GM18861 (cell line): ENCODE data around the gene ATP8A2.

Experiments used
- ATAC-seq: cut with Tn5 transposase; IDR thresholded peaks from one replicate; pipeline ENCODE4 v1.9.1; 2021; ENCODE audit not compliant: unreplicated experiment

The ATP8A2 gene

GRCh38 chr13:25725104-25725503 lies 353.3 kb downstream of the ATP8A2 start:
- no peak for ATAC-seq

GRCh38 chr13:25727250-25727649 lies 355.5 kb downstream of the ATP8A2 start:
- no peak for ATAC-seq

GRCh38 chr13:25727810-25728209 lies 356.0 kb downstream of the ATP8A2 start:
- ATAC-seq = no peak

- no peak for ATAC-seq
Measured at GRCh38 chr13:25729201-25729600, 357.4 kb downstream of the ATP8A2 start.

- ATAC-seq = no peak
Measured at GRCh38 chr13:25731037-25731436, 359.3 kb downstream of the ATP8A2 start.

- ATAC-seq = no peak
Measured at GRCh38 chr13:25731536-25731935, 359.8 kb downstream of the ATP8A2 start.

GRCh38 chr13:25732111-25732865 lies 360.5 kb downstream of the ATP8A2 start:
- no peak for ATAC-seq

GRCh38 chr13:25733001-25733491 lies 361.3 kb downstream of the ATP8A2 start:
- no peak for ATAC-seq

- ATAC-seq = no peak
Measured at GRCh38 chr13:25733696-25734435, 362.1 kb downstream of the ATP8A2 start.

GRCh38 chr13:25738342-25739196 lies 366.8 kb downstream of the ATP8A2 start:
- ATAC-seq = no peak

GRCh38 chr13:25739376-25739775 lies 367.6 kb downstream of the ATP8A2 start:
- no peak for ATAC-seq

- no peak for ATAC-seq
Measured at GRCh38 chr13:25741796-25742195, 370.0 kb downstream of the ATP8A2 start.

GRCh38 chr13:25742220-25742619 lies 370.4 kb downstream of the ATP8A2 start:
- ATAC-seq = no peak

GRCh38 chr13:25743421-25743820 lies 371.6 kb downstream of the ATP8A2 start:
- ATAC-seq = no peak

GRCh38 chr13:25744178-25744577 lies 372.4 kb downstream of the ATP8A2 start:
- ATAC-seq = no peak

- no peak for ATAC-seq
Measured at GRCh38 chr13:25746131-25746530, 374.4 kb downstream of the ATP8A2 start.

- ATAC-seq = no peak
Measured at GRCh38 chr13:25752957-25753551, 381.3 kb downstream of the ATP8A2 start.

GRCh38 chr13:25753976-25754375 lies 382.2 kb downstream of the ATP8A2 start:
- no peak for ATAC-seq

- ATAC-seq = no peak
Measured at GRCh38 chr13:25756251-25756650, 384.5 kb downstream of the ATP8A2 start.

GRCh38 chr13:25756912-25757311 lies 385.1 kb downstream of the ATP8A2 start:
- ATAC-seq = no peak

GRCh38 chr13:25761041-25761440 lies 389.3 kb downstream of the ATP8A2 start:
- no peak for ATAC-seq
